Stimulated activated CD4-positive, alpha-beta T cell treated with anti-CD3 and anti-CD28 coated beads, Interleukin-15, amount 100 ng/mL, for 24 hours (primary cell): ENCODE data around the gene KLF17.
"Not testable (repeated sequence)": the region's sequence is repeated elsewhere in the genome, so short reads cannot be mapped to it uniquely, and the experiment has no call there.

Experiments
- DNase-seq: peaks from one replicate; pipeline ENCODE4 v3.0.0-alpha.2; 2020

Gene KLF17

GRCh38 chr1:44110916-44111315 lies 7.7 kb upstream of the KLF17 start:
- no peak for DNase-seq

GRCh38 chr1:44111861-44112260 lies 6.8 kb upstream of the KLF17 start:
- no peak for DNase-seq

- DNase-seq, result no peak
Observed at GRCh38 chr1:44112486-44112885, 6.1 kb upstream of the KLF17 start.

- no peak for DNase-seq
Observed at GRCh38 chr1:44113095-44113609, 5.5 kb upstream of the KLF17 start.

- DNase-seq, result no peak
Observed at GRCh38 chr1:44114098-44114497, 4.5 kb upstream of the KLF17 start.

DNA sequence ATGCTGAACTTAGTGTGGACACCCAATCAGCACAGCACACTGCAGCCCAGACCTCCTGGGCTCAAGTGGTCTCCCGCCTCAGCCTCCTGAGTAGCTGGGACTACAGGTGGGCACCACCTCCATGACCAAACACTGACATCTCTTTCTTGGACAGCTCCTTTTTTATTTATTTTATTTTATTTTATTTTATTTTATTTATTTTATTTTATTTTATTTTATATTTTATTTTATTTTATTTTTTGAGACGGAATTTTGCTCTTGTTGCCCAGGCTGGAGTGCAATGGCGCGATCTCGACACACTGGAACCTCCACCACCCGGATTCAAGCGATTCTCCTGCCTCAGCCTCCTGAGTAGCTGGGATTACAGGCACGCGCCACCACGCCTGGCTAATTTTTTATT lies 1.3 kb upstream of the KLF17 start:
- not testable (repeated sequence) for DNase-seq

- DNase-seq, result no peak
Observed at GRCh38 chr1:44119525-44119924, 904 bp downstream of the KLF17 start.

DNA sequence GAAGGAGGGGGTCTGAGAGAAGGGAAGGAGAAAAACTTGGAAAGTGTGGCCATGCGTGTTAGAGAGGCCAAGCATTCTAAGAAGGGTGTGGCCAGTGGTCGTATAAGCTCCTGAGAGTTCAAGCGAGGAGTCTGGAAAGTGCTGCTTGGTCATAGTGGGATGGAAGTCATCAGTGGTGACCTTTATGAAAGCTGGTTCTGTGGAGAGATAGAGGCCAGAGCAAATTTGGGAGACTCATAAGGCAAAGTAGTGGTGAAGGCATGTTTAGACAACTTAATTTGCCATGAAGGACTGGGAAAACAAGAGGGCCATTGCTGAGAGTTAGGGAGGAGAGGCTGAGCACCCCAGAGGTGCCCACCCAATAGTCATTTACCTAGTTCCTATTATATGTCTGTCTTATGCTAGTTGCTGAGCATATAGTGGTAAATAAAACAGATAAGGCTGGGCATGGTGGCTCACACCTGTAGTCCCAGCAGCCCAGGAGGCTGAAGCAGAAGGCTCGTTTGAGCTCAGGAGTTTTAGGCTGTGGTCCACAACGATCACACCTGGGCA lies 1.9 kb downstream of the KLF17 start:
- DNase-seq, result no peak

DNA sequence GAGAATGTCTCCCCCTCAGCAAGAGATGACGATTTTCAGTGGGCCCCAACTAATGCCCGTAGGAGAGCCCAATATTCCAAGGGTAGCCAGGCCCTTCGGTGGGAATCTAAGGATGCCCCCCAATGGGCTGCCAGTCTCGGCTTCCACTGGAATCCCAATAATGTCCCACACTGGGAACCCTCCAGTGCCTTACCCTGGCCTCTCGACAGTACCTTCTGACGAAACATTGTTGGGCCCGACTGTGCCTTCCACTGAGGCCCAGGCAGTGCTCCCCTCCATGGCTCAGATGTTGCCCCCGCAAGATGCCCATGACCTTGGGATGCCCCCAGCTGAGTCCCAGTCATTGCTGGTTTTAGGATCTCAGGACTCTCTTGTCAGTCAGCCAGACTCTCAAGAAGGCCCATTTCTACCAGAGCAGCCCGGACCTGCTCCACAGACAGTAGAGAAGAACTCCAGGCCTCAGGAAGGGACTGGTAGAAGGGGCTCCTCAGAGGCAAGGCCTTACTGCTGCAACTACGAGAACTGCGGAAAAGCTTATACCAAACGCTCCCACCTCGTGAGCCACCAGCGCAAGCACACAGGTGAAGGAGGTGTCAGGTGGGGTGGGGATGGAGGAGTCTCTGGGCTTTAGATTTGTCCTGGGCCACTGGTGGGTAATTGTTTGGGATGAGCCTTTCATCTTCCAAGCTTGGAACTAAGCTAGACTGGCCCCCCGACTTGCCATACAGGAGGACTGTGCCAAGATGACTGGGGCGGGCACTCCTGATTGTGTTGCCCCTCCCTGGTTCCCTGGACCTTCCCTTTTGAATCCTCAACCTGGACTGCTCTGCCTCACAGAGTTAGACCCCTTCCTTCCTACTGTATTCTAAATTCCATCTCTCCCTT lies 11.2 kb downstream of the KLF17 start:
- DNase-seq, result no peak

GRCh38 chr1:44131411-44131810 lies 12.8 kb downstream of the KLF17 start:
- no peak for DNase-seq

DNA sequence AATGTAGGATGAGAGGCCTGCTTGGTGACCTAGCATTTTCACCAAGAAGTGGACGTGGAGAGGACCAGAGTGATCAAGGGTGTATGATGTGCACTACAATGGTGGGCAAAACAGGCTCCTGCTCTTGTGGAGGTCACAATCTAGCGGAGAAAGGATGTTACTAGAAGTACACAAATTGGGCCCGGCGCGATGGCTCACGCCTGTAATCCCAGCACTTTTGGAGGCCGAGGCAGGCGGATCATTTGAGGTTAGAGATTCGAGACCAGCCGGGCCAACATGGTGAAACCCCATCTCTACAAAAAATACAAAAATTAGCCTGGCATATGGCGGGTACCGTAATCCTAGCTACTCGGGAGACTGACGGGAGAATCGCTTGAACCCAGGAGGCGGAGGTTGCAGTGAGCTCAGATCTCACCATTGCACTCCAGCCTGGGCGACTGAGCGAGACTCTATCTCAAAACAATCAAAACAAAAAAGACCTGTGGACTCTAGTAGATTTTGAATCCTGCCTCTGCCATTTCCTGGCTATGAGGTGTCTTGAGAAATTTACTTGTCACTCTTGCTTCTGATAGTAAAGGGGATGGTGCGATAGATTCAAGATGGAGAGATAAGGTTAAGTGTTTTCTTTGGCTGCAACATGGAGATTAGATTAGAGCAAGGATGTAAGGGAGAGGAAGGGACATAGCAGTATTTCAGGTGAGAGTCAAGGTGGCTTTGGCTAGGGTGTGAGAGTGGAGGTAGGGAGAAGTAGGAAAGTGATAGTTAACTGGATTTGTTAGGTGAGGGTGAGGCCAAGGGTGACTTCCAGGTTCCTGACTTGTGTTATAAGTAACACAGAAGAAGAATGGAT lies 15.7 kb downstream of the KLF17 start:
- DNase-seq, result no peak

DNA sequence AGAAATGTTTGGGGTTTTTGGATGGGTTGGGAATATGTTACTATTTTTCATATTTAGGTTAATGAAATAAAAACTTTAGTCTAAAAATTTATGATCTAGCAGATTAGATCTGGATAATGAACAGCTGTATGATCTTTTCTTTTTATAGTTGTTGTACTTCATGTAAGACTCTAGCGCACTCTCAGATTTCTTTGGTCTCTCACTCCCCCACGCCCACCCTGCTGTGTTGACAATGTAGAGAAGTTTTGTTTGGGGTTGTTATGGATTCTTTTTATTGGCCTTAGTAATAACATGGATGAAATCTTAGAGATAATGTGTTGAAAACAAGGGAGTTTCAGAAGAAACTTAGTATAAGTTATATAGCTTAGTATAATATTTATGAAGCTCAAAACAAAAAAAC lies 17.3 kb downstream of the KLF17 start:
- DNase-seq, result no peak

GRCh38 chr1:44138239-44138638 lies 19.6 kb downstream of the KLF17 start:
- no peak for DNase-seq

GRCh38 chr1:44139565-44139964 lies 20.9 kb downstream of the KLF17 start:
- not testable (repeated sequence) for DNase-seq

DNA sequence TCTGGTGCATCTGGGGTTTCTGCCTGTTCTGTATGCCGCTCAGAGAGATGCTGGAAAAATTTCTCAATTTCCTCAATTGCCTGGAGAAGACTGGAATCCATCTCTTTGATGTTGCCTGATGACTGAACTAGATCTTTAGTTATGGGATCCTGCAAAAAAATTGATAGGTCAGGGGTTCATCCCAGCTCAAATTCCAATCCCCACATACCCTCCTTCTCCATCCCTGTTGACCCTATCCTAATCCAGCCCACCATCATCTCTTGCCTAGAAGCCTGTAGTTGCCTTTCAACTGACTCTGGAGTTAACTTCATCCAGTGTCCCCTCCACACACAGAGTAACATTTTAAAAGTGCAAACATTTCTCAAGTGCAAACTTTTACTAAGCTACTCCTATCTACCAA lies 22.9 kb downstream of the KLF17 start, which contains the start of gene KLF18:
Gene KLF18 (minus strand): TSS at position 101 of the 400 bp plus-strand sequence. CDS start 0 bp downstream, at position 101.
- DNase-seq, result no peak

- DNase-seq, result no peak
Observed at GRCh38 chr1:44144962-44145756, 26.5 kb downstream of the KLF17 start.

- DNase-seq, result no peak
Observed at GRCh38 chr1:44146536-44147361, 28.1 kb downstream of the KLF17 start.

DNA sequence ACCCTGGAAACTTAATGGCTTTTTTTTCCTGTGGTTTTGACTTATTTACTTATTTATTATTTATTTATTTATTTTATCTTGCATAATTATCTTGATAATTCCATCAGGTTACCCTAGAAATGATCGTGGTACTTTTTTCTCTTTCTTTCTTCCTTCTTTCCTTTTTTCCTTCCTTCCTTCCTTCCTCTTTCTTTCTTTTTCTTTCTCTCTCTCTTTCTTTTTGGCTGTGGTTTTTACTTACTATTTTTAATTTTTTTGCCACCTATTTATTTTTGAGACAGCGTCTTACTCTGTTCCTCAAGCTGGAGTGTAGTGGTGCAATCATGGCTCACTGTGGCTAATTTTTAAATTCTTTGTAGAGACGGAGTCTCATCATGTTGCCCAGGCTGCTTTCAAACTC lies 29.0 kb downstream of the KLF17 start:
- no peak for DNase-seq

DNA sequence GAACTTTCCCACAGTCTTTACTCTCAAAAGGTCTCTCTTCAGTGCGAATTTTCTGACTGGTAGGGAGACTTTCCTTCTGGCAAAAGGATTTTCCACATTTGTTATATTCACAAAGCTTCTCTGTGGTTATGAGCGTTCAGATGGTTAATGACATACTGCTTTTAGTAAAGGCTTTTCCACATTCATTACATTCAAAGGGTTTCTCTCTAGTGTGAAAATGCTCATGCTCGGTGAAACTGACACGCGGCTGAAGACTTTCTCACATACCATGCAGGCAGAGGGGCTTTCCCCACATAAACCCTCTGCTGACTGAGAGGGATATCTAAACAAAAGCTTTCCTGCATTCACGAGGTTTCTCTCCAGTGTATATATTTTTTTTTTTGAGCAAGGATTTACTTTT lies 32.7 kb downstream of the KLF17 start:
- DNase-seq, result peak; percentile 7

GRCh38 chr1:44151808-44152207 lies 33.2 kb downstream of the KLF17 start:
- DNase-seq, result no peak

GRCh38 chr1:44152692-44153091 lies 34.1 kb downstream of the KLF17 start:
- no peak for DNase-seq

DNA sequence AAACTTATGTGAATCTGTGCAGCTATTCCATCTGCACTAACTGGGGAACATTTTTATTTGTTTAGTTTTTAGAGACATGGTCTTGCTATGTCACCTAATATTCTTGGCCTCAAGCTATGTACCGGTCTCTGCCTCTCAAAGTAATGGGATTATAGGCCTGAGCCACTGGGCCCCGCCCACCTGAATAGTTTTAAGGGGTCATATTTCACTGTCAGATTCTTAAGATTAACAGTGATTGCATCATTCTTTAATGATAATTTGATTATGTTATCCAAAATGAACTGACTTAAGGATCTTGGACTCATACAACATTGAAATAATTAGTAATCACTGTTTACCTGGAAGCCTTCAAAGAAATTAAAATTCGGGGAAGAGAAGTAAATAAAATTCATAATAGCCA lies 35.4 kb downstream of the KLF17 start:
- no peak for DNase-seq
